Gastroesophageal sphincter (tissue), 2 donors: ENCODE results near the gene MTCH2.

Source experiments
- EP300 ChIP-seq: sonication (generic); formaldehyde crosslinking; IDR thresholded peaks from one replicate; pipeline ENCODE4 v1.6.1; 2017; ENCODE audit warnings: antibody characterized with exemption, mild to moderate bottlenecking
- POLR2AphosphoS5 ChIP-seq: sonication (generic); formaldehyde crosslinking; IDR thresholded peaks from one replicate; pipeline ENCODE4 v1.6.1; 2017; ENCODE audit warnings: antibody characterized with exemption

- TF ChIP-seq EP300 = no peak
- TF ChIP-seq POLR2AphosphoS5 = no peak
These were observed 53.2 kb downstream of the MTCH2 start for GRCh38 chr11:47589118-47589517.
